ENCODE data around the gene PKP4.

DNA sequence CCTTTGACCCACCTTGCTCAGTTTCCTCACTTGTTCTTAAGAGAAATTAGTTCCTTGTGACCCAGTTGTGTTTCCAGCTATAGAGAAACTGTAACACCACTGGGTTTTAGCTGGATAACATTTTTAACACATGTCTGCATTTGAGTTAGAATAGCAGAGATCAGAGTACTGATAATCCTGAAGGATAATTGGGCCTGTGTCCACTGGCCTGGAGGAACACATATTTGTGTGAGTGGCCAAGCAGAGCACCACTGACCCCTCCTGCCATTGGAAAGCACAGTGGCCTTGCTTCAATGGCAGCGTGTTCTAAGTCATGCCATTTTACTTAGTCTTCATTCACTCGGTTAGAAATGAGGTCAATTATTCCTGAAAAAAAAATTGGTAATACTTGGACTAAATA, 42.6 kb downstream of the PKP4 start:
- no peak for TF ChIP-seq POLR2A (IDR thresholded peaks at IDR 0.05)
- no peak for TF ChIP-seq POLR2AphosphoS5 (IDR thresholded peaks at IDR 0.05)
- TF ChIP-seq, protein P1, sequence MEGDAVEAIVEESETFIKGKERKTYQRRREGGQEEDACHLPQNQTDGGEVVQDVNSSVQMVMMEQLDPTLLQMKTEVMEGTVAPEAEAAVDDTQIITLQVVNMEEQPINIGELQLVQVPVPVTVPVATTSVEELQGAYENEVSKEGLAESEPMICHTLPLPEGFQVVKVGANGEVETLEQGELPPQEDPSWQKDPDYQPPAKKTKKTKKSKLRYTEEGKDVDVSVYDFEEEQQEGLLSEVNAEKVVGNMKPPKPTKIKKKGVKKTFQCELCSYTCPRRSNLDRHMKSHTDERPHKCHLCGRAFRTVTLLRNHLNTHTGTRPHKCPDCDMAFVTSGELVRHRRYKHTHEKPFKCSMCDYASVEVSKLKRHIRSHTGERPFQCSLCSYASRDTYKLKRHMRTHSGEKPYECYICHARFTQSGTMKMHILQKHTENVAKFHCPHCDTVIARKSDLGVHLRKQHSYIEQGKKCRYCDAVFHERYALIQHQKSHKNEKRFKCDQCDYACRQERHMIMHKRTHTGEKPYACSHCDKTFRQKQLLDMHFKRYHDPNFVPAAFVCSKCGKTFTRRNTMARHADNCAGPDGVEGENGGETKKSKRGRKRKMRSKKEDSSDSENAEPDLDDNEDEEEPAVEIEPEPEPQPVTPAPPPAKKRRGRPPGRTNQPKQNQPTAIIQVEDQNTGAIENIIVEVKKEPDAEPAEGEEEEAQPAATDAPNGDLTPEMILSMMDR (IDR thresholded peaks at IDR 0.05) = no peak
- TF ChIP-seq EP300 (IDR thresholded peaks at IDR 0.05) = no peak
